Ishikawa (cell line): Measurements from ENCODE around the gene DEPDC5.

Experiments
- EP300 ChIP-seq: IDR thresholded peaks from 2 replicates; pipeline ENCODE4 v1.6.1; 2012; ENCODE audit warnings: borderline replicate concordance
- REST ChIP-seq: IDR thresholded peaks from 2 replicates; pipeline ENCODE4 v1.6.1; 2012; ENCODE audit warnings: low read depth, mild to moderate bottlenecking

- TF ChIP-seq EP300 = no peak
- no peak for TF ChIP-seq REST
These were observed 130.2 kb downstream of the DEPDC5 start for GRCh38 chr22:31883989-31884388.
